HG03045 (cell line): ENCODE measurements around the gene ALDH18A1.

Experiments used
- ATAC-seq: cut with Tn5 transposase; IDR thresholded peaks from one replicate; pipeline ENCODE4 v1.9.1; 2021; ENCODE audit warnings: mild to moderate bottlenecking, moderate library complexity; ENCODE audit not compliant: unreplicated experiment

Gene ALDH18A1

DNA sequence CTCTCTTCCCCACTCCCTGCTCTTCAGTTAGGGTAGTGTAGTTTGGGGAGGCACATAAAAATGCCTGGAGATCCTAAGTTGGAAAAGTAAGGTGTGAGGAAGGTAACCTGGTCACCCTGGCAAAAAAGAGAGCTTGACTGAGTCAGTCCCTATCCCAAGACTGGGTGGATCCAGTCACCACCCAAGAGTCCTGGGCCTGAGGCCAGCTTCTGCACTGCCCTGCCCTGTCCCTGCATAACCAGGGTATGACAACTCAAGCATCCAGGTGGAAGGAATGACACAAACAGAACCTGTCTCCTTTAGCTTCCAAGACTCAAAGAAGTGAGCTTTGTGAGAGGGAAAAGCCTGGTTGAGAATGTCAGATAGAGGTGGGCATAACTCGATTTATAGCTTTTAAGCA is 68.5 kb downstream of the ALDH18A1 start:
- ATAC-seq = no peak

DNA sequence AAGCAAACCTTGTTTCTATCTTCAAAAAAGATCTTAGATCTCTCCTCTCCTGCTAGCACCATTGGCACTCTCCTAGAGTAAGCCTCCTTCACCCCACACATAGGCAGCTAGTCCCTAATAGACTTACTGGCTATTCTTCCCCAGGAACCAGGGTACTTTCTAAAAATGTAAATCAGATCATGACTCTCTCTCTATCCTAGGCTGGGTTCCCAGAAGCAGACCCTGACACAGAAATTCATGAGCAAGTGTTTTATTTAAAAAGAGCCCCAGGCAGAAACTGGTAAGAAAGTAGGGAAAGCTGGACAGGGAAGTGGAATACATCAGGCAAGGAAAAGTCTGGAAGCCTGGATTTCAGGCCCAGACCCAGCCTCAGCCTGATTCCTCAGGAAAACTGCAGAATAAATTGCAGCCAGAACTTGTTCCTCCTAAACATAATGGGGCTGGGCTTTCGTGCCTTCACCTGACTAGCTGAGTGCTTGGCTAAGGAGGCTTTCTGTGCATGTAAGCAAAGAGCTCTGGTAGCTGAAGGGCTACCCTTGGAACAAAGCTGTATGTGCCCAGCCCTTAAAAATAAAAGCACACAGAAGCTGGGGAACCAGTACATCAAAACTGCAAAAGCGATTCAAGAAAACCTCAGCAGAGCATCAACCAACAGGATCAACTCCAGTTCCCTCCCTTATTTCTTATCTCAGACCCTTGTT is 76.5 kb downstream of the ALDH18A1 start:
- ATAC-seq = no peak

DNA sequence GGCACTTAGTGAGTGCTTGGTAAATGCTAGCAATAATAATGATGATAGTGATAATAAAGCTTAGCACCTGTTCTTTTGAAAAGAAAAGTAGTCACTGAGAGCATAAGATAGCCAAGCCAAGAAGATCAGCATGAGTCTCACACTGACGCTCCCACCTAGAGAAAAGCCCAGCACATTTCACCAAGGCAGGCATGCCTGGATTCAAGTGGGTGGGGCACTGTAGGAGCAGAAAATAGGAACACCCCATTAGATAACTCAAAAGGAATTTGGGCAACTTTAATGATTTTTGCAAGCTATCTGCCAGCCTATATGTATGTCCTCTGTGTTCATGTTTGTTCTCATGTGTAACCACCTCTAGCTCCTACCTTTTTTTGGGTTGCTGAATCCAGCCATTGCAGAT is 77.2 kb downstream of the ALDH18A1 start:
- ATAC-seq = no peak

DNA sequence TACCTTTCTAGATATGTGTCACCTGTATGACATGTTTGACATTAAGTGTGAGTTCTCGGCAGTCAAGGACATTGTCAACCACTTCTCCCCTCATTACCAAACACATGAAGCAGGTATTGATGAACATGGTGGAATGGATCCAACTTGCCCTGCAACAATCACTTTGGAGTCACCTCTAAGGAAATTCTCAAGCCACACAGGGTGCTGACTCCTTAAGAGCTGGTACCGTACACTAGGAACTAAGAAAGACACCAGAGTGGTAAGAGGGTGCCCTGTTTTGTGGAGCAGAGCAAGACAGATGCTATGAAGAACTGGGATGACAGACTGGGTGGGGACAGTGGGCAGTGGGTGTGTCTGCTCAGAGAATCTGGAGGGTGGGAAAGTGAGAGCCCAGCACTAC is 77.9 kb downstream of the ALDH18A1 start:
- no peak for ATAC-seq

DNA sequence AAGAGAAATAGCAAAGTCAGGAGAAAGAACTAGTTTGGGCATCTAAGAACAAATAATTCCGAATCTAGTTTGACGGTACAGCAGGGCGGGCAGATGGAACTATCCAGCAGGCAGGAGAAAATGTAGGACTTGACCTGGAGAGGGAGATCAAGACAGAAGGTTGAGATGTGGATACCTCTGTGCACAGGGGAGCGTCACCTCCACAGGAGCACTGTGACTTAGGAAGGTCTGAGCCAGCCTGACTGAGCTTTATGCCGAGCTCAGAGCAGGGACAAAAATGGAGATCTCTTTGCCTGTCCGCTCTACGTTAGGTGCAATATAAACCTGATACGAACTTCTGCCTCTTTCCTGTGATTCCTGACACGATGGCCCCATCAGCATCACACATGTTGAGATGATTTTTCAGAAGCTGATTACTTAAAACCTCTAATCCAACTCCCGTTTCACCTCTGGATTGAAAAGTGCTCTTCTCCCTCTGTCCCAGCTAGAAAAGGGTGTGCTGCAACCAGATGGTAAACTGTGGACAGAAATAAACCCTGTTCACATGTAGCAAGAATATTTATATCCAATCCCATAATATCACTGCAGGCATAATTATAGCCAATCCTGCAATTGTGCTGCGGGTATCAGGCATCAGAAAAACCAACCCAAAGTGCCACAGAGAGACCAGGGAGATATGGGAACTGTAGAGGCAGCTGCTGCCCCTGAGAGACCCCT is 81.7 kb downstream of the ALDH18A1 start:
- no peak for ATAC-seq

DNA sequence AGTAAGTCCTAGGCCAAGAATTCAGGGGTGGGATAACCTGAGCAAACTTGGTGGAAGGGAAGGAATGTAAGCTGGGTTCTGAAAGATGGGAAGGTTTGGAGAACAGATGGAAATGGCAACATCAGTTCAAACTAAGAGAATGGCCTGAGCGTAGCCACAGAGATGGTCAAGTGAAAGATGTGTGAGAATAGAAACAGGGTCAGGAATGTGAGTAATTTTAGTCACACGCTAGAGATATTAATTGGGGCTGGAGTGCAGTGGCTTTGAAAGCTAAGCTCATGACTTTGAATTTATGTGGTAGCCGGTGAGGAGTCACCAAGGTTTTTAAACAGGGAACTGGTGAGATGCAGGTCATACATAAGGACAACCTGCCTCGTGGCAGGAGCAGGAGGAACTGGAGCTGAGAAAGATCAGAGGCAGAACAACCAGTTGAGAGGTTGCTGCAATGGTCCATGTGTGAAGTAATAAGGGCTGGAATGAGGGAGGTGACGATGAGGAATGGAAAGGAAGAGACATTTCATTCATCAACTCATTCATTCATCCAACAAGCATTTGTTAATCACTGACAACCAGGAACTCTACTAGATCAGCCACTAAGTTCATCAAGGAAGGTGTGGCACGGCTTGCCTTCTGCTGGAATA is 82.4 kb downstream of the ALDH18A1 start:
- ATAC-seq = no peak

DNA sequence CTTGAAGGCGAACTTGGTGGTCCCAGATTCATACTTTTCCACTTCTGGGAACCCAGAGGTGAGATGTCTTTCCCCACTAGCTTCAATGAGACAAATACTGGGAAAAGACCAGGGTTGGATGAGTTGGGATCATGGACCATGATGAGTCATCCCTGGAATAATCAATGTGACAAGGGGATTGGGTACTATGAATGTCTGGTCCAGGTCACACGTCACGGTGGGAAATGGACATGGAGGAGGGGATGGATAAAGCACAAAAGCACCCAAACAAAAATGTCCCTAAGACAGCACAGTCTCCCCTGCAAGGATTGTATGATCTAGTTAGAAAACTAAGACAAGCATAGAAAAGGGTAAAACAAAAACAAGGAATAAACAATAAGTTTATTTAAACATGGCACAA is 83.0 kb downstream of the ALDH18A1 start:
- no peak for ATAC-seq

DNA sequence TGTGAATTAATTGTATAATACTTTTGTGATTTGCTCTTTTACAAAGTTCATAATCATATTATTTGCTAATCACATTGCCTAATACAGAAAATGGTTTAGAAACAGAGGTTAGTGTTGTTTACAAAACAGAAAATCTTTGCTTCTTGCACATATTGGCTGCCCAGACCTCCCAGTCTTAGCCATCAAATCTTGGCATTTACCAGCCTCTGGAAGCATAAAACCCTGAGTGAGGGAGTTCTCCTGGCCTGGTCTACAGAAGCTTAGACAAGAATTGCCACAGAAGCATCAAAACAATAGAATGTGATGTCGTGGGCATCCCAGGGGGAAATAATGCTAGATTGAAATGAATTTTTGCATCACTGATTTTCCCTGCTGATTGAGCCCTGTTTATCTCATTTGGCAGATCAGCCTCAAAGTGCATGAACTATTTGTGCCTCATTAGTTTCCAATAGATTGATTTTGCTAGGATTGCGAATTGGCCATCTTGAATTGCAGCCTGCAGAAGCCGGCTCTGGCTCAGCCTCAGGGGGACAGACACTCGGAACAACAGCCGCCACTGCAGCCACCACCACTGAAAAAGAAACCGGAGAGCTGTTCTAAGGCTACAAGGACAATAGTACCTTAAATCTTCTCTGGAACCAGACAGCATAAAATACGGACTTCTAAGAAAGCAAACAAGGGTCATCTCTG is 84.2 kb downstream of the ALDH18A1 start:
- ATAC-seq = no peak

DNA sequence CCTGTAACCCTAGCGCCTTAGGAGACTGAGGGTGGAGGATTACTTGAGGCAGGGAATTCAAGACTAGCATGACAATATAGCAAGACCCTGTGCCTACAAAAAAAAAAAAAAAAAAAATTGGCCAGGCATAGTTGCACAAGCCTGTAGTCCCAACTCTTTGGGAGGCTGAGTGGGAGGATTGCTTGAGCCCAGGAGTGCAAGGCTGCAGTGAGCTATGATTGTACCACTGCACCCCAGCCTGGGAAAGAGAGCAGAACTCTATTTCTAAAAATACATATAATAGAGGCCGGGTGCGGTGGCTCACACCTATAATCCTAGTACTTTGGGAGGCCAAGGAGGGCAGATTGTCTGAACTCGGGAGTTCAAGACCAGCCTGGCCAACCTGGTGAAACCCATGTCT is 85.1 kb downstream of the ALDH18A1 start:
- ATAC-seq = no peak

DNA sequence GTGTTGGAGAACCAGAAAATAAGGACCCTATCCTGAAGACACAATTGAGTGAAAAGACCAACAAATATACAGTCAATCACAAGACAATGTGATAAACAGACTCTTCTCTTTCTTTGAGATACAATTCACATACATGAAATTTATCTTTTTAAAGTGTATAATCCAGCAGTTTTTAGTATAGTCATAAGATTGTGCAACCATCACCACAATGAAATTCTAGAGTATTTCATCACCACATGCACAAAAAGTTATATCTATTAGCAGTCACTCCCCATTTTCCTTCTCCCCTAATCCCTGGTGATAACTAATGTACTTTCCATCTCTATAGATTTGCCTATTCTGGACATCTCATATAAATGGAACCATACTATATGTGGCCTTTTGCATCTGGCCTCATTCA is 87.1 kb downstream of the ALDH18A1 start:
- ATAC-seq = no peak

DNA sequence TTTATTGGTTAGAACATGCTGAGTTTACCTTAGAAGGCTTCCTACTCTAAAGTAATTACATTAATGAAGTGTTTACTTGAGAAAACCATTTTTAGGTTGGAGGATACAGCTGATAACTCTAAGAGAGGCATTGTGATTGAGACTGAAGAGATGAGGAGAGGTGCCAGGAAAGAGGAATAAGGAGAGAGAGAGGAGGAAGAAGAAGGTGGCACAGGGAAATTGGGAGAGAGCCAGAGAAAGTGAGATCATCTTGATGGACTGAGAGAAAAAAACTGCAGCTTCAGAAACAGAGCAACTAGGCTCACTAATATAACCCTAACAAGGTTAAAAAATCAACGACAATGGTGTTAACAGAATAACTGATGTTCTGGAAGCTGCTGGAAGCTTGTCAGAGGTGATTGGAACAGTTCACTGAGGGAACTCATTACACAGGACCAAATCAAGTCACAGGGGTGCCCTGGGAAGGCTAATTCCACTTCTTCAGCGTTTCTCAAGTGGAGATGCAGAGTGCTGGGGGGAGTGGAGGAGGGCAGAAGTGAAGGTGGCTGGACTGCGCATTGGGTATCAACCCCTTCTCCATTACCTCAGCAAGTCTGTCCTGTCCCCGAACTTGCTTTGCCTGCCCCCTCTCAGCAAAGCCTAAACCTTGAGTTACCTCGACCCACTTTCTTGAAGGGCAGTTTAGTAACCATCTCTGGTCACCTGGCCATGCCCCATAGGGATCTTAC is 88.4 kb downstream of the ALDH18A1 start:
- ATAC-seq = no peak

DNA sequence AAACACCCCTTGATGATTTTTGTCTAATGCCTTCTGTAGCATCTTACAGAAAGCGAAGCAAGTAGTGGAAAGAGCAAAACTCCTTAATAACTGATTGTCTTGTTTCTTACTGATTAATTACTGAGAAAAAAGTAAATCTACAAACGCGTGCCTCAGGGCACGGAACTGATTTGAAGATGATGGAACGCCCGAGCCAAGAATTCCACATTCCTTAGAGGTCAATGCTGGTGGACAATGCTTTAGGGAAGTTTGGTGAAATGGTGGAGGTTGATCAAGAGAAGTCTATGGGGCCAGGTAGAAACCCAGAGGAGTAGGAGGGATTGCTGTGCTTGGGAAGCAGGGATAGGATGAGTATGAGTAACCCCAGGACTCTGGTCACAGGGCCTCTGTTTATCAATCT is 90.4 kb downstream of the ALDH18A1 start:
- ATAC-seq = no peak

DNA sequence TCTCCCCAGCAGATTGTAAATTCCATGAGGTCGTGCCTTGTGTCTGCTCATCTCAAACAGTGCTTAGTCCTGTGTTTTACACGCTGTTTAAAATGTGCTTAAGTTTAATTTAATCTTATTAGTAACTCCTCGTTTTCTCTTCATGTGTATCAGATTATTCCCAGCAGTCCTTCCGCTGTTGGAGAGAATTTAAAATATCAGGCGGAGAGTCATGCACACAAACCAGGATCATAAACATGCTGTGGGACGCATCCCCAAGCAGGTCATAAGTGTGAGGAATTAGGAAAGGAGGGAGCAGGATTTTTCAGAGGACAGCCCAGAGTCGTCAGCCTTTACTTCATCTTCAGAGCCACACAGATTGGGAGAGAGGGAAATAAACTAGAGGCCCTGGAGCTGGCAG is 91.2 kb downstream of the ALDH18A1 start:
- ATAC-seq = no peak

DNA sequence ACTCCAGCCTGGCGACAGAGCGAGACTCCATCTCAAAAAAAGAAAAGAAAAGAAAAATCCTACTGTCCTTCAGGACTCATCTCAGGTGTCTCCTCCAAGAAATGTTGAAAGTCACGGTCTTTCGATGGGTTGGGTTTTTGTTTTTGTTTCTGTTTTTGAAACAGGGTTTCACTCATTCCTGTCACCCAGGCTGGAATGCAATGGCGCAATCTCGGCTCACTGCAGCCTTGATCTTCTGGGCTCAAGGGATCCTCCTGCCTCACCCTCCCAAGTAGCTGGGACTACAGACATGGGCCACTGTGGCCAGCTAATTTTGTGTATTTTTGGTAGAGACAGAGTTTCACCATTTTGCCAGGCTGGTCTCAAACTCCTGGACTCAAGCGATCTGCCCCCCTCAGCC is 92.2 kb downstream of the ALDH18A1 start:
- ATAC-seq = no peak

DNA sequence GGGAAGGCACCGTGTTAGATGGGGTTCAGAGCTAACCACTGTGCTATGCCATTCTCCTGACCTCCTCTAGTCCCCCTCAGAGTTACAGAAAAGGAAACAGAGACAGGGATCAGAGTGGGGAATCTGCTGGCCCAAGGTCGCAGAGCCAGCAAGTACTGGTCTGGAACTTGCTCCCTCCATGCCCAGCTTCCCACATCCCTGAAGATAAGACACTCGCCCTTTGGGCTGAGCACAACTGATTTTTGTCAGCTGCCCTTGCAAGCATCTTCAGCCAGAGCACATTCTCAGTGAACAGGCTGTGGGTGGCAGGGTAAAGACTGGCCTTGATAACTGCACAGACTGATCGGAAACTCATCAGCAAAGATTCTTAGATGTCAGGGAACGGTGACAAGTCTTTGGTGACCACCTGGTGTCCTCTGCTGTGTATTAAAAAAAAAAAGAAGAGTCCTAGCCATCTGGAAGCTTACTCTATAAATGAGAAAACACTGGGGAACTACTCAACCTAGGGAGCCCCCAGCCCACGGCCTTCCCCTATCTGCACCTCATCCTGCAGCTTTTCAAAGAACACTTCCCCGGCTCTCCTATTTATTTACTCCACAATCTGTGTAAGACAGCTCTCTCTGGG is 94.1 kb downstream of the ALDH18A1 start:
- ATAC-seq = no peak

DNA sequence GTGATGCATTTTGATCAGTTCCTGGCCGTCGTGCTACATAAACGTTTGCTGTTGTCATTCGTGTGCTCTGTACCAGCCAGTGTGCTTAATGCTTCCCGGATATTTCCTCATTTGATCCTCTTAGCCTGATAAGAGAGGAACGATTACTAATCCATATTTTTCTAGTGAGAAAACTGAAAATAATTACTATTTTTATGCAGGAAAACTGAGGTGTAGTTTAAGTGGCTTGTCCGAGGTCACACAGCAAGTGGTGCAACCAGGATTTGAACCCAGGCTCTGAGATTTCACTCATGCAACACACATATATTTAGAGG is 94.7 kb downstream of the ALDH18A1 start:
- ATAC-seq = no peak

DNA sequence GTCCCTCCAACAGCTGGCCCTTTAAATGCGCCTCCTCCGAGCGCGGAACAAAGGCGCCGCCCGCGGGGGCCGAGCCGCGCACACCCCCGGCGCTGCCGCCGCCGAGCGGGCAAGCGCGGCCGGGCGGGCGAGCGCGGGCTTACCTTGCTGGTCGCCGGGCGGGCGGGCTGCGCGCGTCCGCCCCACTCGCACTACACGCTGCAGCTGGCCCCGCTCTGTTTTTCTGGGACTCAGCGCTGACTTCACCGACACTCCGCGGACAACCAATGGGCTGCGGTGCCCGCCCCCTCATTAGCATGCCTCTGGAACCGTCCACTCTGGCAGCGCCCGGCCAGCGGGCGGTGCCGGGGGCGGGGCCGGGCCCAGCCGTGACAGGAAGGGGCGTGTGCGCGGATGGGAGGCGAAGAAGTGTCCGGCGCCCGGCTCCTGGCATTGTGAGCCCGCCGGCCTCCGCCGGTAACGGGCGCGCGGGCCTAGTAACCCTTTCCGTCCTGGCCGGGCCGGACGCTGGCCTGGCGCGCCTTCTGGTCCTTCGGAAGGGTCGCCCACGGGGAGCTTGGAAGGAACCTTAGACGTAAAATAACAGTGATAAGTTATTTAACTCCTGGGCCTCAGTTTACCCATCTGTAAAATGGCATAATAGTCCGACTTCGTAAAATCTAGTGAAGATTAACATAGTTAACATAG is 95.2 kb downstream of the ALDH18A1 start, which contains the start of gene SORBS1:
TSS of gene SORBS1 (minus strand) at position 195 of the 687 bp plus-strand sequence. CDS start 120,236 bp downstream, outside the sequence.
- peak; percentile 99 for ATAC-seq

DNA sequence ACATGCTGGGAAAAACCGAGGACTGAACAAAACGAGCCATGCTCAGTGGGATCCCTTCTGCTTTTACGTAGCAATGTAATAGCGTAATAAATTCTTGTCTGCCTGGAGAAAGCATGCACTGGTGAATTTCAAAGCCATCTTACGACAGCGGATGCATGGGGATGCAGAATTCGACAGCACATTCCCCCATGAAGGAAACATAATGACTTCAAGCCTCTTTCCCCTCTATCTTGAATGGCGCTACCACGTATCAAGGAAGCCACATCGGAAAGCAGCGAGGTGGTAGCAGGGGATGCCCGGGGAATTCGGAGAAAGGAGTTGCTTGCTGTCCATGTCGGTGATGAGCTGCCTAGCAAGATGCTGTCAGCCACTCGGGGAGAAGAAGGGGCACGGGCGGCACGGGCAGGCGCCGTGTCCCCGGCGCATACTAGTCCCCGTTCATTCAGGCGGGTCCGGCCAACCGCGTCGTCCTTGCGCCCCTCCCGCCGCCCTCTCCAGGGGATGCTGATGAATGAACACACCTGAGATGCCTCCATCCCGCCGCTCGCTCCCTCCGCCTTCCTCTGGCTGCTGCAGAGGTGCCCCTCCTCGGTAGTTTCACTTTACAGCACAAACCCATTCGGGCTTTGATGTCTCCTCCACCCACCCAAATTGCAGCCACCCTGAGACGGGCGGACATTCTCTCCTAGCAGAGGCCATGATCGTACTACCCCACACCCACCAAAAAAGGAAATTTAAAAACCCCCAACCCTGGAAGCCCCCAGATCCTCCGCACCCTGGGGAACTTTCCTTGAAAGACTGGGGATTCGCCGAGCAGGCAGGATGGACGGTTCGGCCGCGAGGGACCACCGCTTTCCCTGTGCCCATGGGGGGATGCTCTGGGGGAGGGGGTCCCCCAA is 96.0 kb downstream of the ALDH18A1 start:
- no peak for ATAC-seq

DNA sequence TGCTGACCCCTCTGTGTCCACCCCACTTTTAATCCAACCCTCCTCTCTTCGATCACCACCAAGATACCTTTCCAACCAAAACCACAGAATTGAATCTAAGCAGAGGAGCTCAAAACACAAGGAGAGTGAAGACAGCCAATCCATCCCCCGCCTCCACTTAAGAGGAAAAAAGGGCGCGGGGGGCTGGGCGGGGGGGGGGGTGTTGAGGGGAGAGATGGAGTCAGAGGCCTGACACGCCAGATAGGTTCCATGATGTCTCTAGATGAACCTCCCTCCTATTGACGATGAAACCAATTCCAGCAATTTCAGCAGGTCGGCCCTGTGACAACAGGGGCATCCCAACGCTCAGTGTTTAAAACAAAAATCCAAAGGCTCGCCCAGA is 96.6 kb downstream of the ALDH18A1 start:
- no peak for ATAC-seq
